Neural cell (in vitro differentiated cells): ENCODE results near the gene CPA1. TPM values are rescaled to one million over a fixed set of nuclear protein-coding genes. Genes with fewer than 3 reads are reported as not detected.
A peak's percentile ranks its signal among the peaks of the same experiment; 100 is the strongest.

Experiments
- H2AFZ ChIP-seq: fragments of 200-600, 300-800 bp; sonication (generic), shearing (Covaris generic); 2 replicates; pipeline ENCODE4 v1.6.0; 2014; ENCODE audit warnings: low read depth, mild to moderate bottlenecking, antibody characterized with exemption, low read length, moderate library complexity
- H3F3A ChIP-seq: fragments of 200-600 bp; shearing (Covaris generic); 2 replicates; pipeline ENCODE4 v1.6.1; 2016; ENCODE audit warnings: mild to moderate bottlenecking, moderate library complexity, mixed read lengths, antibody characterized with exemption, low read length; ENCODE audit not compliant: insufficient read depth, poor library complexity, severe bottlenecking
- H3K27ac ChIP-seq: fragments of 200-600, 300-800 bp; sonication (generic), shearing (Covaris generic); 2 replicates; pipeline ENCODE4 v1.5.1; 2014; ENCODE audit warnings: mild to moderate bottlenecking, low read length, moderate library complexity
- H3K27me3 ChIP-seq: fragments of 300-800, 200-600 bp; sonication (generic), shearing (Covaris generic); 2 replicates; pipeline ENCODE4 v1.6.0; 2014; ENCODE audit warnings: mild to moderate bottlenecking, low read depth, low read length, moderate library complexity; ENCODE audit not compliant: insufficient read depth
- H3K36me3 ChIP-seq: fragments of 300-800, 200-600 bp; sonication (generic), shearing (Covaris generic); 2 replicates; pipeline ENCODE4 v1.5.1; 2014; ENCODE audit warnings: mild to moderate bottlenecking, antibody characterized with exemption, low read length, moderate library complexity; ENCODE audit not compliant: insufficient read depth
- H3K4me2 ChIP-seq: fragments of 300-800, 200-600 bp; sonication (generic), shearing (Covaris generic); 2 replicates; pipeline ENCODE4 v1.6.0; 2014; ENCODE audit warnings: mild to moderate bottlenecking, low read length
- H3K4me3 ChIP-seq: fragments of 300-800, 200-600 bp; sonication (generic), shearing (Covaris generic); 2 replicates; pipeline ENCODE4 v1.5.1; 2014; ENCODE audit warnings: mild to moderate bottlenecking, low read length, moderate library complexity
- H3K79me2 ChIP-seq: fragments of 200-600 bp; shearing (Covaris generic); replicated peaks from 2 replicates; pipeline ENCODE4 v1.6.0; 2014; ENCODE audit warnings: mild to moderate bottlenecking, low read length, moderate library complexity; ENCODE audit not compliant: insufficient read depth
- H3K9ac ChIP-seq: fragments of 300-800, 200-600 bp; sonication (generic), shearing (Covaris generic); 2 replicates; pipeline ENCODE4 v1.6.1; 2016; ENCODE audit warnings: mild to moderate bottlenecking, low read length, mixed read lengths
- H3K9me2 ChIP-seq: fragments of 200-600 bp; shearing (Covaris generic); 2 replicates; pipeline ENCODE4 v1.6.1; 2016; ENCODE audit warnings: mild to moderate bottlenecking, low read length, mixed read lengths; ENCODE audit not compliant: insufficient read depth
- H3K9me3 ChIP-seq: fragments of 200-600, 300-800 bp; sonication (generic), shearing (Covaris generic); 2 replicates; pipeline ENCODE4 v1.6.1; 2016; ENCODE audit warnings: mild to moderate bottlenecking, mixed run types, low read length, moderate library complexity, mixed read lengths
- H4K20me1 ChIP-seq: fragments of 200-600 bp; shearing (Covaris generic); 2 replicates; pipeline ENCODE4 v1.6.1; 2016; ENCODE audit warnings: mild to moderate bottlenecking, mixed run types; ENCODE audit not compliant: insufficient read depth
- CTCF ChIP-seq: fragments of 450-650 bp; IDR thresholded peaks from 2 replicates; pipeline ENCODE4 v1.5.1; 2014; ENCODE audit warnings: antibody characterized with exemption, mild to moderate bottlenecking, moderate library complexity; ENCODE audit not compliant: poor library complexity, severe bottlenecking
- EP300 ChIP-seq: fragments of 450-650 bp; conservative IDR thresholded peaks from 2 replicates; pipeline ENCODE4 v1.6.1; 2014; ENCODE audit warnings: antibody characterized with exemption, mild to moderate bottlenecking, moderate library complexity; ENCODE audit not compliant: poor library complexity, severe bottlenecking
- EZH2 ChIP-seq: fragments of 200-600, 300-800 bp; shearing (Covaris generic), sonication (generic); IDR thresholded peaks from 2 replicates; pipeline ENCODE4 v1.6.1; 2014; ENCODE audit warnings: antibody characterized with exemption, low read length, borderline replicate concordance, mild to moderate bottlenecking; ENCODE audit not compliant: insufficient read depth, poor library complexity, severe bottlenecking
- MXI1 ChIP-seq: fragments of 450-650 bp; conservative IDR thresholded peaks from 2 replicates; pipeline ENCODE4 v1.6.1; 2014; ENCODE audit warnings: antibody characterized with exemption, mild to moderate bottlenecking; ENCODE audit not compliant: poor library complexity, severe bottlenecking
- POLR2AphosphoS5 ChIP-seq: IDR thresholded peaks from 2 replicates; pipeline ENCODE4 v1.6.1; 2012
- RAD21 ChIP-seq: fragments of 450-650 bp; conservative IDR thresholded peaks from 2 replicates; pipeline ENCODE4 v1.6.1; 2014; ENCODE audit warnings: antibody characterized with exemption, mild to moderate bottlenecking, moderate library complexity
- REST ChIP-seq: IDR thresholded peaks from 2 replicates; pipeline ENCODE4 v1.6.1; 2012; ENCODE audit warnings: borderline replicate concordance
- SMC3 ChIP-seq: fragments of 450-650 bp; conservative IDR thresholded peaks from 2 replicates; pipeline ENCODE4 v1.6.1; 2014; ENCODE audit warnings: antibody characterized with exemption, mild to moderate bottlenecking, moderate library complexity; ENCODE audit not compliant: poor library complexity
- TAF1 ChIP-seq: IDR thresholded peaks from 2 replicates; pipeline ENCODE4 v1.6.1; 2012; ENCODE audit warnings: low read depth
- polyA plus RNA-seq: library from polyadenylated mRNA; depleted of rRNA; stranded (reverse); fragments of >200 nt; gene quantifications from 2 replicates; pipeline ENCODE4 v1.2.3, GENCODE V29; 2014

The CPA1 gene
- polyA plus RNA-seq, 1 donor from 2014 or later = not detected

- no peaks in the 10 kb centered on the region for H3K9me3 ChIP-seq
- no peaks in the 10 kb centered on the region for H4K20me1 ChIP-seq
- peaks cover 7% of the 10 kb centered on the region for H3F3A ChIP-seq
- H3K4me3 ChIP-seq = no peak overlapping the region
- no peak overlapping the region for H3K4me2 ChIP-seq
- H2AFZ ChIP-seq = no peak overlapping the region
- no peak overlapping the region for H3K9ac ChIP-seq
- H3K9me2 ChIP-seq = no peaks in the 10 kb centered on the region
- H3K27me3 ChIP-seq = no peaks in the 10 kb centered on the region
- no peaks in the 10 kb centered on the region for H3K79me2 ChIP-seq
- H3K27ac ChIP-seq = peak overlapping the region; percentile 68
- H3K36me3 ChIP-seq = no peaks in the 10 kb centered on the region
- TF ChIP-seq EP300 = no peak
- TF ChIP-seq SMC3 = no peak
- TF ChIP-seq EZH2 = no peak
- TF ChIP-seq TAF1 = no peak
- no peak for TF ChIP-seq REST
- no peak for TF ChIP-seq POLR2AphosphoS5
- no peak for TF ChIP-seq MXI1
- TF ChIP-seq CTCF = no peak
- TF ChIP-seq RAD21 = no peak
Observed at GRCh38 chr7:130409712-130410072, 29.4 kb downstream of the CPA1 start.

- Histone ChIP-seq H3F3A (peaks cover 7% of the 10 kb centered on the region), H3K79me2 (no peaks in the 10 kb centered on the region), H2AFZ (no peak overlapping the region), H3K9me2 (no peaks in the 10 kb centered on the region), H3K27me3 (no peaks in the 10 kb centered on the region), H3K4me3 (no peak overlapping the region), H3K9ac (no peak overlapping the region), H4K20me1 (no peaks in the 10 kb centered on the region), H3K27ac (peak overlapping the region; percentile 22), H3K36me3 (no peaks in the 10 kb centered on the region), H3K4me2 (no peak overlapping the region), H3K9me3 (no peaks in the 10 kb centered on the region)
- TF ChIP-seq EP300 = no peak
- no peak for TF ChIP-seq TAF1
- TF ChIP-seq REST = no peak
- TF ChIP-seq EZH2 = no peak
Observed at GRCh38 chr7:130410868-130411541, 30.7 kb downstream of the CPA1 start.
